ENCODE measurements around the gene IRGC. TPM values are rescaled to one million over a fixed set of nuclear protein-coding genes. Genes with fewer than 3 reads are reported as not detected.

Gene IRGC
- total RNA-seq, 1 donor from 2014 or later, result not detected

DNA sequence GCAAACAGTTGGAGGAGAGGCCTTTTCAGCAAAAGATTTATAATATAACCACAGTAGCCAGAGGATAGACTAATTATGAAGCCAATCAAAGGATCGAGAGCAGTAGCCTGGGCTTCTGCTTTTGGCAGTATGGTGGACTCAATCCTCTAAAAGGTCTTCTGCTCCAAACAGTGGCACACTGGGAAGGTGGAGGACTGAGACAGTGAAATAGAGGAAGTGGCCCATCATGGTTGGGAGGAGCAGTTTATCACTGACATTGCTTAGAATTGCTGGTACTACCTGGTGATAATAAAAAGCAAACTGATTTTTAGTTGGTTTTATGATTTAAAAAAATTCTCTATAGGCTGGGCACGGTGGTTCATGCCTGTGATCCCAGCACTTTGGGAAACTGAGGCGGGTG lies 25.0 kb upstream of the IRGC start:
- DNase-seq (ENCODE audit: low read depth), result no peak

DNA sequence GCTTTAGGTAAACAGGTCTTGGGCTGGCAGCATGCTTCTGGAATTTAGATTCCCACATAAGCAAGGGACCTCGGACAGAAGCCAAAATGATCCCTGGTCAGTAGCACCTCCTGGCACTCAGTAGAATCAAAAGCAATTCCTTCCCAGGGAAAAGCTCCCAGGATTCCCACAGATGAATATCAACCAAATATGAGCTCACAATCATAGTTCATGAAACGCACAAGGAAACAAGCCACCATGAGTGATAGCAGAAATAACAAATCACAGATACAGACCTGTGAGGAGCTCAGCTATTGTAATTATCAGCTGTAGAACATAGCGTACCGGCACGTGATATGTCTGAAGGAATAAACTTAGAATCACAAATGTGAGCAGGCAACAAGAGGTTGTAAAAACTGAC lies 24.1 kb upstream of the IRGC start:
- DNase-seq (ENCODE audit: low read depth), result no peak

DNA sequence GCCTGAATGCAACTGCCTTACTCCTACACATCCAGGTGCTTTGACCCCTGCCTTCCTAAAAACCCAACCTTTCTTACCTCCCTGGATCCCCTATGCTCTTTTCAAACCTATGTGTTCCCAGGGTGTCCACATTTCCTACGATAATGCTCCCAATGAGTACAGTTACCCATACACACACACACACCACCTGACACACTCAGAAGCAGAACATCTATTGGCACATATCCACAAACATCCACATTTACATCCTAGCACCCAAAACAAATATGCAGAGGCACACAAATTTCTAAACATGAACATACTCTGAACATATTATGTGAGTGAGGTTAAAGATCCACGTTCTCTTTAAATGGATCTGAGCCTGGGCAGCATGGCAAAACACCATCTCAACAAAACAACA lies 23.5 kb upstream of the IRGC start:
- DNase-seq (ENCODE audit: low read depth), result no peak

DNA sequence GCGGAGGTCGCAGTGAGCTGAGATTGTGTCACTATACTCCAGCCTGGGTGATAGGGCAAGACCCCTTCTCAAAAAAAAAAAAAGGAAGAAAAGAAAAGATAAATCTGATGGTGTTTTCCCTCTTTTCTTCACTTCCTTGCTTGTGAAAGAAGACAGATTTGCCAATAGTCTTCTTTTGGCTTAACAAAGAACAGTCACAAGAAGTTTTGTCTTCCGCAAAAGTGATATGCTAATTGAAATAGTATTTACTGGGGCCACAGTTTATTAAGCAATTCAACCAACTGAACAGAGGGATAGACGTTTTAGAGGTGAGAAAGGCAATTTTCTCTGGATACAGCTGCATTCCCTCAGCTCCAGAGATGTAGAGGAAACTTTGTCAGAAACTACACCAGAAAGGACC lies 23.0 kb upstream of the IRGC start:
- DNase-seq (ENCODE audit: low read depth), result no peak

DNA sequence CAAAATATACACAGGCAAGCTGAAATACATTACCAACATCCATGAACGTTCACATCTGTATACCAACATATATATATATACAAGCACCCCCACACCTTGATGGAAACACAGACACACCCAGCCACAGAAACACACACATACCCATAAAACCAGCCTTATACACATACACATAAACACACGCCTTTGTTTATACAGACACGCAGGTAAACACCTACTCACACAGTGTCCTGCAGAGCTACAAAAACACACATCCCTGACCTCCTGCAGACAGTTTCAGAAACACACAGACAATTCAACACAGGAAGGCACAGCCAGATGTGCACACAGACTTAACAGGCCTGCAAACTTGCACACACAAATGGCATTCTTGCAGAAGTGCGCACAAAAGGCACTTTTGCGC lies 21.3 kb upstream of the IRGC start:
- DNase-seq (ENCODE audit: low read depth), result no peak

DNA sequence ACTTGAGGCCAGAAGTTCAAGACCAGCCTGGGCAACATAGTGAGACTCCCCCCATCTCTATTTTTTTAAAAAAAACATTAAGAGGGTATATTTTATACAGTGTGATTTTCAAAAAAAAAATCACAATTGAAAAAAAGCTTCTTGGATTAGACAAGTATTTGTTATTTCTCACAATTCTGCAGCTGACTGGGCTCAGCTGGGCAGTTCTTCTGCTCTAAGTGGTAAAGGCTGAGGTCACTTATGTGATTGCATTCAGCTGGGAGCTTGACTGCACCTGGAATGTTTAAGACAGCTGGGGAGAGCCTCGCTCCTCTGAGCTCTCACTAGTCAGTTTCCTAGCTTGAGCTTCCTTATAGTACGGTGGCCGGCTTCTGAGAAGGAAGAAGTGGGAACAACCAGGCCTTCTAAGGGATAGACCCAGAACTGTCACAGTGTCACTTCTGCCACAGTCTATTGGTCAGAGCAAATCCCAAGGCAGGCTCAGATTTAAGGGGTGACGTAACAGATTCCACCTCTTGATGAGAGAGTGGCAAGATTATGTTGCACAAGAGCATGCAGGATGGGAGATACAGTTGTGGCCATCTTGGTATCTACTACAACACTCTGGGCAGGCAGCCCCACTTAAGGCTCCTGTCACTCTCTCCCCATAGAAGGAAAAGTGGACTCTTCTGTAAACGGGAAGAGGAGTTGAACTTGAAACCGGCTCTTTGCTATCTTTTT lies 19.7 kb upstream of the IRGC start:
- no peak for DNase-seq (ENCODE audit: low read depth)

DNA sequence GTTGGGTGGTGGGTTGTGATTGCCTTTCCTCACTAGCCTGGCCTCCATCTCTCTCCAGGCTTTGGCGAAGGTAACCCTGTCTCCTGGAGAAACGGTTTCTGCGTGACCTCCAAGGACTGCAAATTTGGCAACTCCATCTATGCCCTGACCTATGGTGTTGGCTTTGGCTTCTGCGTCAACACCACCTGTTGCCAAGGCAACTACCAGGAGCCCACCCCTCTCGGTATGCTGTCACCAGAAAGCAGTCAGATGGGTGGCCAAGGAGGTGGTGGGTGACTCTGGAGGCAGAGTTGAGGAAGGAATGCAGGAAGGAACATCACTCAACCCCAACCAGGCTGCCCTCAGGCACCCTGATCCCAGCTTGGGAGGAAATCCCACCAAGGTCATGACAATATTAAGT lies 18.6 kb upstream of the IRGC start:
- no peak for DNase-seq (ENCODE audit: low read depth)

DNA sequence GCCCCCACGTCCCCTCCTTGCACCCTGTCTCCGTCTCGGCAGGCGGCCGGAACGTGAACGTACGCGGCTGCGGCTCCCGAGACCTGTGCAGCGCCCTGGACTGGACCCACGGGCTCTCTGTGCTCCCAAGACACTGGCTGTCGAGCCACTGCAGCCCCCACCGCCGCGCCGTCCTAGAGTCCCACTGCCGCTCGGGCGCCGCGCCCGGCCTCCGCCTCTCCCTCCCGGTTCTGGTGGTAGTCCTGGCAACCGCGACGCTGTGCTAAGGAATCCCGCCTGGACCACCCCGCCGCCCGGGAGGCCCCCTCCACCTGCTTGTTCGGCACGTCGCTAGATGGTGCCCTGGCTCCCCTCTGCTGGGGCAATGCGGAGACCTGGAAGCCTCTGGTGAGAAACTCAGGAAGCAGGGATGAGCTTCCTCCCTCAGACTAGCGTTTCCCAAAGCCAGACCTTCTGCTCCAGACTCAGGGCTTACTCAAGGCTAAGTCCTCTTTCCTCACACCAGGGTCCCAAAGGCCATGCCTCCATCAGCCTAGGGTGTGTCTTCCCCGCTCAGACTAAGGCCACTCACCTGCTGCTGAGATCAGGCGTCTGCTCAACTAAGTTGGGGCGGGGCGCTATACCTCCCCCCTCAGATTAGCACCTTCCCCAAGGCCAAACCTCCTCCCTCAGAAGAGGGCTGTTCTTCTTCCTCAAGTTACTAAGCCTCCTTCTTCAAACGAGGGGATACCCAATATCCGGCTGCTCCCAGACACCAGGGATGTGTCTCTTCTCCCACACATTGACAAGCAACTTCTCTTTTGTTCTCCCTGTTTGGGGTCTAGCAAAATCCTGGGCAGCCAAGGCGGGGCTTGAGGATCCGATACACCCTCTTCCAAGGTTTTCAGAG lies 16.1 kb upstream of the IRGC start:
- no peak for DNase-seq (ENCODE audit: low read depth)

DNA sequence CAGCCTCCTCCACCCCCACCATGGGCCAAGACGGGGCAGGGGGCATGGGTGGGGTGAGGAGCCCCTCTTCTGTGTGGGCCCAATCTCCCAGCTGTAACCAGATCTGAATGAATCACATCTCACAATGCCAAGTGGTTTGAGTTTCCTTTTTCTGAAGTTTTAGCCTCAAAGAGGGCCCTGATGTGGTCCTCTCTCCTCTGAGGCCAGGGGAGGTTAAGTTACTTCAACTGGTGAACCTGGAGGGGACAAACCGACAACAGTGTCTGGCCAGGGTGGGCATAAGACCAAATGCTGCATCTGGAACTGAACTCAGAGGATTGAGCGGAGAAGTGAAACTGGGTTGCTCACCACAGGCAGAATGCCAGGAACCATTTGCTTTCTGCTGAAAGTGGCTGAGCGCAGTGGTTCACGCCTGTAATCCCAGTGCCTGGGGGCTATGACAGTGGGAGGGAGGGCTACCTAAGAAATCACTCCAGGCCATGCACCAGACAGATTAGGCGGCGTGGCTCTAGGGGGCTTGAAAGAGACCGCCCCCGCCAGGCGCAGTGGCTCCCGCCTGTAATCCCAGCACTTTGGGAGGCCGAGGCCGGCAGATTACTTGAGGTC lies 15.4 kb upstream of the IRGC start:
- no peak for DNase-seq (ENCODE audit: low read depth)

DNA sequence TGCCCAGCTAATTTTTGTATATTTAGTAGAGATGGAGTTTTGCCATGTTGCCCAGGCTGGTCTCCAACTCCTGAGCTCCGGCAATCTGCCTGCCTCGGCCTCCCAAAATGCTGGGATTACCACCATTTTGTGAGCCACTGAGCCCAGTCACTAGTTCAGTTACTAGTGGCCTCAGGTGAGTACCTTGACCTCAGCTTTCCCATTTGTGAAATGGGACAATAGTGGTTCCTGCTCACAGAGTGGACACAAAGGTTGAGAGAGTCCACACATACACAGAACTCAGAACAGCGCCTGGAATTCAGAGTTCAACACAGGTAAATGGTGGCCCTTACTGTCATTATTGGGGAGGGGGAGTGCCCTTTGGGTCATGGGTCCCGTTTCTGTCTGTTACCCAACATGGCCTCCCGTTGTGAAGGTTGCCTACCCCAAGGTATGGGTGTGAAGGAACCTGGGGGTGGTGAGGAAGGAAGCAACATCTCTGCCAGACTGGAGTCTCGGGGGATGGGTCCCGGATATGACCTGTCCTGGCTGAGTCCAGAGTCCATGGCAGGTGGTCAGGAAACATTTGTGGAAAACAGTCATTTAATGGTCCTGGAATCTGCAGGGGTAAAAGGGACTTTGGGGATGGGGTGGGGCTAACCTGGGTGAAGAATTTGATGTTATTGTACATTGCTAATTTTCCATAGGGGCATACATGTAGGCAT lies 11.7 kb upstream of the IRGC start:
- peak; percentile 8 for DNase-seq (ENCODE audit: low read depth)

DNA sequence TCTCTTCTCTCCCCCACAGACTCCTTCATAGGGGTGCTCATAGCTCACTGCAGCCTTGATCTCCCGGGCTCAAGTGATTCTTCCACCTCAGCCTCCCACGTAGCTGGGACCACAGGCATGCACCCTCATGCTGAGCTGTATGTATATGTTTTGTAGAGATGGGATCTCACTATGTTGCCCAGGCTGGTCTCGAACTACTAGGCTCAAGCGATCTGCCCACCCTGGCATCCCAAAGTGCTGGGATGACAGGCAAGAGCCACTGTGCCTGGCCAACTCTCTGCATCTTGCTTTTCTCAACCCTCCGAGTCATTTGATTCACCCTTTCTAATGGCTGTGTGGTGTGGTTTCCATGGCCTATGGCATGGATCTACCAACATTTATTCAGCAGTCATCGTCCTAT lies 10.1 kb upstream of the IRGC start:
- no peak for DNase-seq (ENCODE audit: low read depth)

DNA sequence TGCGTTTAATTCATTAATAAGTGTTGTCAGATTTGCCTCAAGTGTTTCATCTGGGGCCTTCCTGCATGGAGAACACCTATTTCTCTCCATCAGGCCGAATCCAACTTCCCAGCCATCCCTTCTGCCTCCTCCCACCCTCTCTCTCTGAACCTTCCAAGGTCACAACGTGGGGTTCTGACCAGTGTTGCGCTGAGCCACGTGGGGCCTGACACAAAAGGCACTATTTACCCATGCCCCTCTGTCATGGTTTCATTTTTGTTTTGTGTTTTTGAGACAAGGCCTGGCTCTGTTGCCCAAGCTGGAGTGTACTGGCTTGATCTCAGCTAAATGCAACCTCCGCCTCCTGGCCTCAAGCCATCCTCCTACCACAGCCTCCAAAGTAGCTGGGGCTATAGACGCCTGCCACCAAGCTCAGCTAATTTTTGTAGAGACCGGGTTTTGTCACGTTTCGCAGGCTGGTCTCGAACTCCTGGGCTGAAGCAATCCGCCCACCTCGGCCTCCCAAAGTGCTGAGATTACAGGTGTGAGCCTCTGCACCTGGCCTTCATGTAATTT lies 8.6 kb upstream of the IRGC start:
- DNase-seq (ENCODE audit: low read depth), result no peak

DNA sequence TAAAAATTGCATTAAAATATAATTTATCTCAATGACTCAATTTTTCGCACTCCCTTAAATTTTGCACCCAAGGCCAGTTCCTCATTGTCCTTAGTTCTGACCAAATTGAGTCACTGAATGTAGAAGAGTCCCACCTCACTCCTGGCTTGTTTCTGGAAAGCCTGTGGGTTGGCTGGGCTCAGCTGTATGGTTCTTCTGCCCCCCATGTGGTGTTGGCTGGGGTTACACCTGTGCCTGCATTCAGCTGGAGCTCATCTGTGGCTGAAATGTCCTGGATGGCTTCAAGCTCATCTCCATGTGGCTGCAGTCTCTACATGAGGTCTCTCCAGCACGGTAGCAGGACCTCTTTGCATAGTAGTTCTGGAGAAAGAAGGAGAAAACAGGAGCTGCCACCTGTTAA lies 7.2 kb upstream of the IRGC start:
- no peak for DNase-seq (ENCODE audit: low read depth)

DNA sequence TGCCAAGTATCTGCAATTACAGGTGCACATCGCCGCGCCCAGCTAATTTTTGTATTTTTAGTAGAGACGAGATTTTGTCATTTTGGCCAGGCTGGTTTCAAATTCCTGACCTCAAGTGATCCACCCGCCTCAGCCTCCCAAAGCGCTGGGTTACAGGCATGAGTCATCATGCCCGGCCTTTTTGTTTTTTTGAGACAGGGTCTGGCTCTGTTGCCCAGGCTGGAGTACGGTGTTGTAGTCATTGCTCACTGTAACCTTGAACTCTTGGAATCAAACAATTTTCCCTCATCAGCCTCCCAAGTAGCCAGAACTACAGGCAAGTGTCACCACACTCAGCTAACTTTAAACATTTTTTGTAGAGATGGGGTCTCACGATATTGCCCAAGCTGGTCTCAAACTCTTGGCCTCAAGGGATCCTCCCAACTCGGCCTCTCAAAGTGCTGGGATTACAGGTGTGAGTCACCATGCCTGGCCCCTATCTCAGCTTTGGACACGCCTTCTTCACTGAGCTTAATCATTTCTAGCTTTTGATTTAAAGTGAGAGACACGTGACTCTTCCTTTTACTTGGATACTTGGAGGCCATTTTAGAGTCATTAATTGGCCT lies 4.0 kb upstream of the IRGC start:
- peak; percentile 15 for DNase-seq (ENCODE audit: low read depth)

DNA sequence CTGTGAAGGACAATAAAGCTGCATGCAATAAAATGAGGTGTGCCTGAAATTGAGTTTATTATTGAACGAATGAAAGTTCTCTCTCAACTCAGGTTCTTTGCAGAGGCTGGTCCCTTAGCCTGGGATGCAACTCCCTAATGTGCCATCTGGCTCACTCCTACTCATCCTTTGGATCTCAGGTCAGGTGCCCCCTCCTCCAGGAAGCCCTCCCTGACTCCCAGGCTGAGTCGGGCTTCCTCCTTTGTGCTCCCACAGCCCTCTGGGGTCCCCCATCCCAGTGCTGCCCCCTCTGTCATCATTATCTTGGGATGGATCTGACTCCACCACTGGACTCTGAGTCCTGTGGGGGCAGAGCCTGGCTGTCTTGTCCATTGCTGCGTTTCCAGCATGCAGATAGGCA lies 2.7 kb upstream of the IRGC start:
- DNase-seq (ENCODE audit: low read depth), result no peak

DNA sequence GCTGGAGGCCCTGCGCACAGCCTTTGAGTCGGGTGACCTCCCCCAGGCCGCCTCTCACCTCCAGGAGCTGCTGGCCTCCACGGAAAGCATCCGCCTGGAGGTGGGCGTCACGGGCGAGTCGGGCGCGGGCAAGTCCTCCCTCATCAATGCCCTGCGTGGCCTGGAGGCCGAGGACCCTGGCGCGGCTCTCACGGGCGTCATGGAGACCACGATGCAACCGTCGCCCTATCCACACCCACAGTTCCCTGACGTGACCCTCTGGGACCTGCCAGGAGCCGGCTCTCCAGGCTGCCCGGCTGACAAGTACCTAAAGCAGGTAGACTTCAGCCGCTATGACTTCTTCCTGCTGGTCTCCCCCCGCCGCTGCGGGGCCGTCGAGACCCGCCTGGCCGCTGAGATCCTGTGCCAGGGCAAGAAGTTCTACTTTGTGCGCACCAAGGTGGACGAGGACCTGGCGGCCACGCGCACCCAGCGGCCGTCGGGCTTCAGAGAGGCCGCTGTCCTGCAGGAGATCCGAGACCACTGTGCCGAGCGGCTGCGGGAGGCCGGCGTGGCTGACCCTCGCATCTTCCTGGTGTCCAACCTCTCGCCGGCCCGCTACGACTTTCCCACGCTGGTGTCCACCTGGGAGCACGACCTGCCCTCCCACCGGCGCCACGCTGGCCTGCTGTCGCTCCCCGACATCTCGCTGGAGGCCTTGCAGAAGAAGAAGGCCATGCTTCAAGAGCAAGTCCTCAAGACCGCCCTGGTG lies 2.9 kb downstream of the IRGC start:
- no peak for DNase-seq (ENCODE audit: low read depth)

DNA sequence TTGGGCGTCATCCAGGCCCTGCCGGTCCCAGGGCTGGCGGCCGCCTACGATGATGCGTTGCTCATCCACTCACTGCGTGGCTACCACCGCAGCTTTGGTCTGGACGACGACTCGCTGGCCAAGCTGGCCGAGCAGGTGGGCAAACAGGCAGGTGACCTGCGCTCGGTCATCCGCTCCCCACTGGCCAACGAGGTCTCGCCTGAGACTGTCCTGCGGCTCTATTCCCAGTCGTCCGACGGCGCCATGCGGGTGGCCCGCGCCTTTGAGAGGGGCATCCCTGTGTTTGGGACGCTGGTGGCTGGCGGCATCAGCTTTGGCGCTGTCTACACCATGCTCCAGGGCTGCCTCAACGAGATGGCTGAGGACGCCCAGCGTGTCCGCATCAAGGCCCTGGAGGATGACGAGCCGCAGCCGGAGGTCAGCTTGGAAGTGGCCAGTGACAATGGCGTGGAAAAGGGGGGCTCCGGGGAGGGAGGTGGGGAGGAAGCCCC lies 3.5 kb downstream of the IRGC start:
- DNase-seq (ENCODE audit: low read depth), result no peak

DNA sequence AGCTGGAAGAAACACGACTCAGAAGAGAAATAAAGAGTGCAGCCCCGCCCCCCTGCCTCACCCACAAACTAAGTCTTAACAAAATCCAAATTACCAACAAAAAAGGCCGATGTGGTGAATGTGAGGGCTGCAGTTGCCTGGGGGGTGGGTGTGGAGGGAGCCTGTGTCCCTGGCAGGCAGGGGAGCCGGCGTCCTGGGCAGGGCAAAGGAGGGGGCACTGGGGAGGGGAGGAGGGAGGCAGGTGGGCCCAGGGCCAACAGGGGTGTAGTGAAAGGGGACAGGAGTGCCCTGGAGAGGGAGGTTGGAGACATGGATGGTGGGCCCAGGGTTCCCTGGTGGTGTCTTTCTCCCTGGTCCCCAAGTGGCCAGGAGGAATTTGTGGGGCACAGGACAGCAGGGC lies 4.0 kb downstream of the IRGC start:
- DNase-seq (ENCODE audit: low read depth), result no peak

DNA sequence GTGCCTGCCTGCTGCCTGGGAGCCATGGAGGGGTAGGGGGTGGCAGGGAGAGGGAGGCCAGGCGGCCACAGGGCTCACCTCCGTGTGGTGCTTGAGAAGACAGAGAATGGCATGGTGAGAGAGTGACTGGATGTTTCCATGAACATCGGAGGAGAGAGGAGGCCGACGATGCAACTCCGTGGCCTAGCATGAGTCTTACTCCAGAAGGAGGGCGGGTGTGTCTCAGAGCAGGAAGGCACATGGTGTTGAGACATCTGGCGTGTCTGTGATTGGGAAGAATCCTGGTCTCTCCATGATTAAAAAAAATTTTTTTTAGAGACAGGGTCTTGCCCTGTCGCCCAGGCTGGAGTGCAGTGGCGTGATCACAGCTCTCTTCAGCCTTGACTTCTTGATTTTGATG lies 5.1 kb downstream of the IRGC start:
- DNase-seq (ENCODE audit: low read depth), result no peak

DNA sequence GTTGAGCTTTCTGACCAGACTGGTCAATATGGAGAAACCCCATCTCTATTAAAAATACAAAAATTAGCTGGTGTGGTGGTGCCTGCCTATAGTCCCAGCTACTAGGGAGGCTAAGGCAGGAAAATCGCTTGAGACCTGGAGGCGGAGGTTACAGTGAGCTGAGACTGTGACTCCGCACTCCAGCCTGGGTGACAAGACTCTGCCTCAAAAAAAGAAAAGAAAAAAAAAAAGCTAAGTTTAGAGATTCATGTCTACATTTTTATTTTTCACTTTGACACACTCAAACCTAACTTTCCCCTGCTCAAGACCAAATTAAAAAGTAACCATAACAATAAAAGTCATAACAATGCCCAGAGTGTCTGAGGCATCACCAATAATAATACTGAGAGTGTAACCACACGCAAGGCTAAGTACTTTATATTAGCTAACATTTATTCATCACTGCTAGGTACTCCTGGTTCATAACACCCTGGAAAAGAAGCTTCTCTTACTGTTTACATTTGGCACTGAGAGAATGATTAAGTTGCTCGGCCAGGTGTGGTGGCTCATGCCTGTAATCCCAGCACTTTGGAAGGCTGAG lies 5.7 kb downstream of the IRGC start:
- no peak for DNase-seq (ENCODE audit: low read depth)

All from renal cortical epithelial cell (primary cell).